ENCODE data around the gene JPH2.
A peak's percentile ranks its signal among the peaks of the same experiment; 100 is the strongest.
"Not testable (repeated sequence)": the region's sequence is repeated elsewhere in the genome, so short reads cannot be mapped to it uniquely, and the experiment has no call there.

Gene JPH2

GRCh38 chr20:44187054-44187771 is at the start of gene JPH2:
Gene JPH2 (minus strand): TSS chr20:44187188. CDS start chr20:44186705, 483 bp downstream.
- no peak for DNase-seq

GRCh38 chr20:44235702-44236101 is 48.7 kb upstream of the JPH2 start:
- no peak for DNase-seq

GRCh38 chr20:44234566-44235317 is 47.8 kb upstream of the JPH2 start:
- no peak for DNase-seq

- no peak for DNase-seq
These were observed 46.5 kb upstream of the JPH2 start for GRCh38 chr20:44233436-44234016.

- DNase-seq: not testable (repeated sequence)
These were observed 45.5 kb upstream of the JPH2 start for GRCh38 chr20:44232469-44232856.

GRCh38 chr20:44231713-44232468 is 44.9 kb upstream of the JPH2 start:
- DNase-seq: peak; percentile 16

GRCh38 chr20:44231193-44231592 is 44.2 kb upstream of the JPH2 start:
- DNase-seq: no peak

- DNase-seq: no peak
These were observed 41.7 kb upstream of the JPH2 start for GRCh38 chr20:44228465-44229258.

- DNase-seq: no peak
These were observed 37.6 kb upstream of the JPH2 start for GRCh38 chr20:44224637-44225036.

GRCh38 chr20:44223721-44224120 is 36.7 kb upstream of the JPH2 start:
- no peak for DNase-seq

GRCh38 chr20:44222633-44223368 is 35.8 kb upstream of the JPH2 start:
- DNase-seq: peak; percentile 60

GRCh38 chr20:44222027-44222426 is 35.0 kb upstream of the JPH2 start:
- DNase-seq: no peak

- DNase-seq: no peak
These were observed 34.5 kb upstream of the JPH2 start for GRCh38 chr20:44221368-44221954.

GRCh38 chr20:44219791-44220190 is 32.8 kb upstream of the JPH2 start:
- DNase-seq: no peak

GRCh38 chr20:44219170-44219730 is 32.3 kb upstream of the JPH2 start:
- DNase-seq: no peak

- DNase-seq: no peak
These were observed 31.5 kb upstream of the JPH2 start for GRCh38 chr20:44218446-44218845.

GRCh38 chr20:44217342-44218092 is 30.5 kb upstream of the JPH2 start:
- DNase-seq: peak; percentile 91

- DNase-seq: peak; percentile 77
These were observed 28.1 kb upstream of the JPH2 start for GRCh38 chr20:44215125-44215524.

GRCh38 chr20:44212792-44213191 is 25.8 kb upstream of the JPH2 start:
- DNase-seq: no peak
